H9 (cell line): Measurements from ENCODE around the gene XPA. TPM values are rescaled to one million over a fixed set of nuclear protein-coding genes. Genes with fewer than 3 reads are reported as not detected.

Source experiments
- DNase-seq: peaks from one replicate; pipeline ENCODE4 v3.0.0-alpha.2; 2017
- H2AFZ ChIP-seq: one replicate; pipeline ENCODE4 v1.6.1; 2013; ENCODE audit warnings: mild to moderate bottlenecking, low read length, control low read depth, moderate library complexity
- H2AK5ac ChIP-seq: 2 replicates; pipeline ENCODE4 v1.6.1; 2013; ENCODE audit warnings: low read length, control low read depth, mixed read lengths; ENCODE audit not compliant: insufficient read length
- H2BK120ac ChIP-seq: one replicate; pipeline ENCODE4 v1.6.1; 2013; ENCODE audit warnings: low read depth, mild to moderate bottlenecking, low read length, control low read depth, inconsistent platforms; ENCODE audit not compliant: poor library complexity, severe bottlenecking
- H2BK12ac ChIP-seq: 2 replicates; pipeline ENCODE4 v1.6.1; 2013; ENCODE audit warnings: low read length, control low read depth, mixed read lengths, low read depth; ENCODE audit not compliant: insufficient read length
- H2BK15ac ChIP-seq: 2 replicates; pipeline ENCODE4 v1.6.1; 2013; ENCODE audit warnings: low read depth, low read length, control low read depth
- H2BK20ac ChIP-seq: one replicate; pipeline ENCODE4 v1.6.1; 2013; ENCODE audit warnings: low read depth, mild to moderate bottlenecking, low read length, control low read depth, inconsistent platforms; ENCODE audit not compliant: poor library complexity, severe bottlenecking
- H2BK5ac ChIP-seq: 2 replicates; pipeline ENCODE4 v1.6.1; 2013; ENCODE audit warnings: low read length, control low read depth, mixed read lengths; ENCODE audit not compliant: insufficient read length
- H3K14ac ChIP-seq: 2 replicates; pipeline ENCODE4 v1.6.1; 2013; ENCODE audit warnings: low read length, control low read depth; ENCODE audit not compliant: insufficient read depth
- H3K18ac ChIP-seq: 2 replicates; pipeline ENCODE4 v1.6.1; 2013; ENCODE audit warnings: low read depth, mild to moderate bottlenecking, mixed read lengths, low read length, control low read depth; ENCODE audit not compliant: insufficient read length
- H3K23ac ChIP-seq: 2 replicates; pipeline ENCODE4 v1.6.1; 2013; ENCODE audit warnings: low read length, control low read depth, mixed read lengths, low read depth; ENCODE audit not compliant: insufficient read length
- H3K23me2 ChIP-seq: 2 replicates; pipeline ENCODE4 v1.6.1; 2013; ENCODE audit warnings: low read depth, mild to moderate bottlenecking, mixed read lengths, low read length, control low read depth; ENCODE audit not compliant: insufficient read length, poor library complexity, severe bottlenecking
- H3K27ac ChIP-seq: 2 replicates; pipeline ENCODE4 v1.5.1; 2013; ENCODE audit warnings: low read length, control low read depth, mixed read lengths, low read depth; ENCODE audit not compliant: insufficient read length
- H3K27me3 ChIP-seq: 2 replicates; pipeline ENCODE4 v1.6.1; 2013; ENCODE audit warnings: low read length, control low read depth, inconsistent platforms; ENCODE audit not compliant: insufficient read depth
- H3K4ac ChIP-seq: 2 replicates; pipeline ENCODE4 v1.6.1; 2013; ENCODE audit warnings: low read depth, mild to moderate bottlenecking, control low read depth, inconsistent platforms, low read length, moderate library complexity
- H3K4me1 ChIP-seq: 2 replicates; pipeline ENCODE4 v1.6.1; 2013; ENCODE audit warnings: low read length, control low read depth, inconsistent platforms; ENCODE audit not compliant: insufficient read depth
- H3K4me2 ChIP-seq: 2 replicates; pipeline ENCODE4 v1.6.1; 2013; ENCODE audit warnings: low read length, control low read depth, mixed read lengths; ENCODE audit not compliant: insufficient read length, insufficient read depth
- H3K56ac ChIP-seq: 2 replicates; pipeline ENCODE4 v1.6.1; 2013; ENCODE audit warnings: low read depth, mild to moderate bottlenecking, mixed read lengths, low read length, control low read depth; ENCODE audit not compliant: insufficient read length
- H3K79me1 ChIP-seq: 2 replicates; pipeline ENCODE4 v1.6.1; 2013; ENCODE audit warnings: low read depth, mild to moderate bottlenecking, moderate library complexity, low read length, control low read depth, inconsistent platforms; ENCODE audit not compliant: insufficient read depth, poor library complexity, severe bottlenecking
- H3K79me2 ChIP-seq: 2 replicates; pipeline ENCODE4 v1.6.1; 2013; ENCODE audit warnings: low read length, control low read depth, inconsistent platforms; ENCODE audit not compliant: insufficient read depth
- H3K9ac ChIP-seq: 2 replicates; pipeline ENCODE4 v1.6.1; 2013; ENCODE audit warnings: low read length, control low read depth, mixed read lengths; ENCODE audit not compliant: insufficient read length; ENCODE audit errors: extremely low read depth
- H3K9me3 ChIP-seq: one replicate; pipeline ENCODE4 v1.6.1; 2013; ENCODE audit warnings: low read depth, low read length, inconsistent platforms; ENCODE audit not compliant: control insufficient read depth
- H3T11ph ChIP-seq: one replicate; pipeline ENCODE4 v1.6.1; 2013; ENCODE audit warnings: mild to moderate bottlenecking, low read length, control low read depth, inconsistent platforms
- H4K20me1 ChIP-seq: one replicate; pipeline ENCODE4 v1.6.1; 2013; ENCODE audit not compliant: control insufficient read depth, insufficient read length, insufficient read depth
- H4K5ac ChIP-seq: 2 replicates; pipeline ENCODE4 v1.6.1; 2013; ENCODE audit warnings: low read depth, mild to moderate bottlenecking, mixed read lengths, low read length, control low read depth; ENCODE audit not compliant: insufficient read length
- H4K8ac ChIP-seq: replicated peaks from 2 replicates; pipeline ENCODE4 v1.6.1; 2013; ENCODE audit warnings: low read length, control low read depth, mixed read lengths, low read depth; ENCODE audit not compliant: insufficient read length
- H4K91ac ChIP-seq: 2 replicates; pipeline ENCODE4 v1.6.1; 2013; ENCODE audit warnings: low read depth, mild to moderate bottlenecking, moderate library complexity, mixed read lengths, low read length, control low read depth; ENCODE audit not compliant: insufficient read length
- H3K27ac Mint-ChIP-seq, 3 experiments: 2 replicates in 2 of 3; 3 replicates in 1 of 3; pipeline ENCODE4 v1.8.0; 2020 to 2021; ENCODE audit warnings: mixed read lengths in 3 of 3, mild to moderate bottlenecking in 1 of 3, moderate library complexity in 1 of 3
- H3K27me3 Mint-ChIP-seq: 2 replicates; pipeline ENCODE4 v1.8.0; 2021; ENCODE audit warnings: low read depth, mild to moderate bottlenecking, moderate library complexity, mixed read lengths
- H3K36me3 Mint-ChIP-seq, 3 experiments: 2 replicates in 2 of 3; 3 replicates in 1 of 3; pipeline ENCODE4 v1.8.0; 2020 to 2021; ENCODE audit warnings: low read depth in 3 of 3, mixed read lengths in 3 of 3; ENCODE audit not compliant: insufficient read depth in 1 of 3
- H3K4me1 Mint-ChIP-seq, 2 experiments: 2 replicates each; pipeline ENCODE4 v1.8.0; 2020; ENCODE audit warnings: mixed read lengths in 2 of 2
- H3K4me3 Mint-ChIP-seq, 2 experiments: 2 replicates in 1 of 2; 3 replicates in 1 of 2; pipeline ENCODE4 v1.8.0; 2020 to 2021; ENCODE audit warnings: mild to moderate bottlenecking in 2 of 2, mixed read lengths in 2 of 2, moderate library complexity in 1 of 2
- H3K9me3 Mint-ChIP-seq, 2 experiments: 2 replicates in 1 of 2; 3 replicates in 1 of 2; pipeline ENCODE4 v1.8.0; 2020; ENCODE audit warnings: mild to moderate bottlenecking in 2 of 2, mixed read lengths in 2 of 2, moderate library complexity in 1 of 2
- CTCF ChIP-seq: fragments of 200-600 bp; sonication (generic); conservative IDR thresholded peaks from 3 replicates; pipeline ENCODE4 v1.8.0; 2021; ENCODE audit warnings: antibody characterized with exemption, mild to moderate bottlenecking
- WGBS: extraction: QIAGEN DNeasy Blood & Tissue Kit; methylation state at CpG from one replicate; pipeline ENCODE4 v1.1.7; 2013; ENCODE audit warnings: missing lambda C conversion rate, low lambda C conversion rate, mixed read lengths; ENCODE audit not compliant: insufficient read length; ENCODE audit errors: extremely low coverage; 5-methylcytosine and 5-hydroxymethylcytosine counted together
- total RNA-seq: library from RNA; stranded (reverse); gene quantifications from 2 replicates; pipeline ENCODE4 v1.2.1, GENCODE V29; 2021

XPA gene
- total RNA-seq, 1 experiment from 2014 or later = 6.6 TPM

GRCh38 chr9:97740848-97741821 lies 44.0 kb upstream of the XPA start:
- Histone ChIP-seq H3K56ac (no peak overlapping the region), H3K4me2 (peak overlapping the region; percentile 81), H2BK15ac (no peak overlapping the region), H4K20me1 (no peaks in the 10 kb centered on the region), H3K27ac (no peak overlapping the region), H2BK20ac (no peak overlapping the region), H3K79me1 (no peaks in the 10 kb centered on the region), H3T11ph (no peak overlapping the region), H3K4me1 (no peaks in the 10 kb centered on the region), H3K23me2 (no peaks in the 10 kb centered on the region), H4K8ac (no peak overlapping the region), H3K14ac (0 out of 2 replicates have a peak overlapping the region, but pooled peaks have one; percentile 33), H3K4ac (no peak overlapping the region), H4K5ac (no peak overlapping the region), H3K18ac (peak overlapping the region; percentile 34), H3K23ac (no peak overlapping the region), H2AFZ (peak overlapping the region; percentile 9), H2BK12ac (no peak overlapping the region), H3K27me3 (no peaks in the 10 kb centered on the region; the same call in none of the 2 replicates), H2BK120ac (no peak overlapping the region), H2BK5ac (no peak overlapping the region), H4K91ac (no peak overlapping the region), H3K9me3 (no peaks in the 10 kb centered on the region), H3K79me2 (no peaks in the 10 kb centered on the region), H2AK5ac (no peak overlapping the region), H3K9ac (peak overlapping the region; percentile 23)
- Mint-ChIP-seq H3K36me3 (peaks cover 0 to 7% (median 3%) of the 10 kb centered on the region in 3 experiments; a peak in 3 of 7 replicates), H3K4me1 (peaks cover 10 to 27% of the 10 kb centered on the region in 2 experiments), H3K9me3 (peaks cover 7 to 14% of the 10 kb centered on the region in 2 experiments; a peak in 3 of 5 replicates), H3K27ac (peak overlapping the region in 1 of 3 experiments; percentile 70; a peak in 1 of 7 replicates), H3K27me3 (peaks cover 89% of the 10 kb centered on the region), H3K4me3 (peak overlapping the region; percentile 60 to 78)
- TF ChIP-seq CTCF = peak; percentile 44; the same call in 2 of the 3 replicates
- WGBS = no CpG with 5 or more reads among the region's 56 CpGs
- DNase-seq = peak; percentile 92
